CD8-positive, alpha-beta memory T cell (primary cell): ENCODE measurements around the gene FBXW5. TPM values are rescaled to one million over a fixed set of nuclear protein-coding genes. Genes with fewer than 3 reads are reported as not detected.

Experiments
- CTCF ChIA-PET: fragments of 350-600 bp; sonication (Branson Sonifier 250); formaldehyde crosslinking; loops from one replicate; lab custom pipeline; 2021; ENCODE audit warnings: antibody characterized with exemption; lab: Charles Lee
- POLR2A ChIA-PET: fragments of 350-600 bp; sonication (Branson Sonifier 250); formaldehyde crosslinking; loops from one replicate; lab custom pipeline; 2021; ENCODE audit warnings: antibody characterized with exemption; lab: Charles Lee
- DNase-seq, 5 donors: peaks; one replicate each; pipeline versions ENCODE4 v3.0.0 to v3.0.0-alpha.2; 2020 to 2022; ENCODE audit warnings: mixed read lengths in 1 of 5
- H3K27ac ChIP-seq: one replicate; pipeline ENCODE4 v1.7.0; 2013; ENCODE audit warnings: low read depth, mild to moderate bottlenecking, low read length, moderate library complexity
- H3K27me3 ChIP-seq: 2 replicates; pipeline ENCODE4 v1.7.0; 2013; ENCODE audit warnings: low read length, mild to moderate bottlenecking; ENCODE audit not compliant: insufficient read depth, poor library complexity, severe bottlenecking
- H3K36me3 ChIP-seq: 2 replicates; pipeline ENCODE4 v1.7.0; 2013; ENCODE audit warnings: mild to moderate bottlenecking, low read length, moderate library complexity; ENCODE audit not compliant: insufficient read depth
- H3K4me1 ChIP-seq: 2 replicates; pipeline ENCODE4 v1.7.0; 2013; ENCODE audit warnings: mild to moderate bottlenecking, low read length, moderate library complexity; ENCODE audit not compliant: insufficient read depth
- H3K4me3 ChIP-seq: 2 replicates; pipeline ENCODE4 v1.7.0; 2013; ENCODE audit warnings: mild to moderate bottlenecking, low read length
- H3K9me3 ChIP-seq: 2 replicates; pipeline ENCODE4 v1.7.0; 2013; ENCODE audit warnings: mild to moderate bottlenecking, low read length
- H3K27ac Mint-ChIP-seq, 8 donors: one replicate each; pipeline ENCODE4 v1.8.0; 2020 to 2021; ENCODE audit warnings: mixed read lengths in 8 of 8, mild to moderate bottlenecking in 6 of 8, inconsistent platforms in 3 of 8, moderate library complexity in 3 of 8
- H3K27me3 Mint-ChIP-seq, 2 donors: one replicate each; pipeline ENCODE4 v1.8.0; 2020 to 2021; ENCODE audit warnings: mixed read lengths in 2 of 2, mild to moderate bottlenecking in 1 of 2, moderate library complexity in 1 of 2
- H3K36me3 Mint-ChIP-seq, 3 donors: one replicate each; pipeline ENCODE4 v1.8.0; 2020 to 2021; ENCODE audit warnings: mixed read lengths in 3 of 3, inconsistent platforms in 1 of 3, mild to moderate bottlenecking in 1 of 3
- H3K4me1 Mint-ChIP-seq, 3 donors: one replicate each; pipeline ENCODE4 v1.8.0; 2020 to 2021; ENCODE audit warnings: mixed read lengths in 3 of 3, inconsistent platforms in 1 of 3, mild to moderate bottlenecking in 1 of 3
- H3K4me3 Mint-ChIP-seq, 7 donors: one replicate each; pipeline ENCODE4 v1.8.0; 2020 to 2021; ENCODE audit warnings: mixed read lengths in 7 of 7, mild to moderate bottlenecking in 6 of 7, moderate library complexity in 4 of 7, inconsistent platforms in 2 of 7
- H3K9me3 Mint-ChIP-seq, 5 donors: one replicate each; pipeline ENCODE4 v1.8.0; 2020 to 2022; ENCODE audit warnings: mixed read lengths in 5 of 5, mild to moderate bottlenecking in 3 of 5, moderate library complexity in 2 of 5, inconsistent platforms in 1 of 5
- polyA plus RNA-seq: library from polyadenylated mRNA; unstranded; fragments of 300-500 nt; fragmentation: Illumina TruSeq; gene quantifications from one replicate; pipeline ENCODE4 v1.2.3, GENCODE V29; 2021
- total RNA-seq, 2 experiments: library from RNA; stranded (reverse); gene quantifications; one replicate each; pipeline ENCODE4 v1.2.3, GENCODE V29; 2021

FBXW5 gene
- total and polyA plus RNA-seq, 3 experiments from 2014 or later = 104 to 163 (median 105) TPM

DNA sequence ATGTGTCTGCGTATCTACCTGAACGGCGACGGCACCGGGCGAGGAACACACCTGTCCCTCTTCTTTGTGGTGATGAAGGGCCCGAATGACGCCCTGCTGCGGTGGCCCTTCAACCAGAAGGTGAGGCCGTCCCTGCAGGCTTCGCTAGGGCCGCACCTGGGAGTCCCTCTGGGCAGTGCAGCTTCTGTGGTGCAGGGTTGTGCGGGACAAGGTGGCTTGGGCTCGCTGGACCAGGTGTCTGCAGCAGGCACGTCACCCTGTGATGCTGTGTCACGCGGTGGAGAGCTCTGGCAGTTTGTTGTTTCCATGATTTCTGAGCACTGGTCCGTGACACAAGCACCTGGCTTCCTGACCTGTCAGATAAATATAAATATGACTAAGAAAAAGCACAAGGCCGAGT lies 20.7 kb downstream of the FBXW5 start:
- Mint-ChIP-seq H3K27ac (no peak overlapping the region), H3K4me3 (no peak overlapping the region)

DNA sequence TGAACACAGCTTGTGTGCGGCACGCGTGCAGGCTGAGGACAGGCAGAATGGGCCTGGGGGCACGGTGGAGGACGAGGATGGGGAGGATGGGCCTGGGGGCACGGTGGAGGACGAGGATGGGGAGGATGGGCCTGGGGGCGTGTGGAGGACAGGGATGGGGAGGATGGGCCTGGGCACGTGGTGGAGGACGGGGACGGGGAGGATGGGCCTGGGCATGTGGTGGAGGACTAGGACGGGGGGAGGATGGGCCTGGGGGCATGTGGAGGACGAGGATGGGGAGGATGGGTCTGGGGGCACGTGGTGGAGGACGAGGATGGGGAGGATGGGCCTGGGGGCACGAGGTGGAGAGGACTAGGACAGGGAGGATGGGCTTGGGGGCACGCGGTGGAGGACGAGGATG lies 22.0 kb downstream of the FBXW5 start:
- Histone ChIP-seq H3K4me1 (no peaks in the 10 kb centered on the region), H3K9me3 (no peaks in the 10 kb centered on the region), H3K27me3 (no peaks in the 10 kb centered on the region), H3K27ac (no peak overlapping the region), H3K4me3 (no peak overlapping the region), H3K36me3 (peaks cover 27% of the 10 kb centered on the region)
- Mint-ChIP-seq H3K27ac (peak overlapping the region in 1 of 8 donors; percentile 82), H3K36me3 (peaks cover 0 to 64% (median 3%) of the 10 kb centered on the region in 3 donors), H3K4me1 (peaks cover 0 to 1% (median under 1%) of the 10 kb centered on the region in 3 donors), H3K9me3 (no peaks in the 10 kb centered on the region), H3K27me3 (no peaks in the 10 kb centered on the region), H3K4me3 (no peak overlapping the region)
- POLR2A ChIA-PET = interaction anchor here (0.7 kb wide), 1 partner anchor 134 kb away, joined by 7 read pairs; no protein-coding TSS in a partner anchor
- CTCF ChIA-PET = no interaction called here
- DNase-seq = no peak

More for the DNA sequence above, 20.7 kb downstream of the FBXW5 start:
- Mint-ChIP-seq H3K4me1 (peaks cover 0 to 5% (median 0%) of the 10 kb centered on the region in 3 donors), H3K27me3 (no peaks in the 10 kb centered on the region), H3K9me3 (no peaks in the 10 kb centered on the region), H3K36me3 (peaks cover 0 to 65% (median 8%) of the 10 kb centered on the region in 3 donors)
- Histone ChIP-seq H3K27me3 (no peaks in the 10 kb centered on the region), H3K27ac (no peak overlapping the region), H3K4me3 (no peak overlapping the region), H3K4me1 (no peaks in the 10 kb centered on the region), H3K9me3 (no peaks in the 10 kb centered on the region), H3K36me3 (peaks cover 23% of the 10 kb centered on the region)
- DNase-seq = no peak
- POLR2A ChIA-PET = no interaction called here
- CTCF ChIA-PET = no interaction called here

DNA sequence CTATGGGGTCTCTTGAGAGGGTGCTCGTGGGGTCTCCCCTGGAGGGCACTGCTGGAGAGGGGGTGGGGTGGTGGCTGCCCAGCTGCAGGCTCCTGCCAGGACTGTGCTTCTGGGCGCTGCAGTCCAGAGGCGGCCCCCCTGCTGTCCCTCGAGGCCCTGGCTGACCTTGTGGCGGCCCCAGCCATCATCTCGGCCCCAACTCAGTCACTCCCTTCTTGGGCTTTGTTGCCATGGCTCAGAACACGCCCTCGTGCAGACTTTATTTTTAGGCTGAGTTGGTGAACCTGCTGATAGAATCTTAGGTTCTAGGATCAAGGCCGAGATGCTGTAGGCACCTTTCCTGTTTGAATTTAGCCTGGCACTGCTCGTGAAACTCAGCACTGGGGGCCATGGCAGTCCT lies 22.8 kb downstream of the FBXW5 start:
- H3K9me3 ChIP-seq = no peaks in the 10 kb centered on the region
- ChIA-PET CTCF (no interaction called here), POLR2A (interaction anchor here (0.5 to 0.7 kb wide), 2 partner anchors 22 to 135 kb away, joined by 3 to 7 read pairs; no protein-coding TSS in a partner anchor)
- H3K4me3 ChIP-seq = no peak overlapping the region
- DNase-seq = no peak
- no peaks in the 10 kb centered on the region for H3K9me3 Mint-ChIP-seq
- H3K27me3 ChIP-seq = no peaks in the 10 kb centered on the region
- H3K27ac Mint-ChIP-seq = peak overlapping the region in 1 of 8 donors; percentile 15
- H3K27ac ChIP-seq = no peak overlapping the region
- peaks cover 35% of the 10 kb centered on the region for H3K36me3 ChIP-seq
- H3K36me3 Mint-ChIP-seq = peaks cover 0 to 65% (median 3%) of the 10 kb centered on the region in 3 donors
- H3K4me3 Mint-ChIP-seq = no peak overlapping the region
- H3K4me1 ChIP-seq = no peaks in the 10 kb centered on the region
- H3K27me3 Mint-ChIP-seq = no peaks in the 10 kb centered on the region
- peaks cover 0 to 3% (median 0%) of the 10 kb centered on the region in 3 donors for H3K4me1 Mint-ChIP-seq

DNA sequence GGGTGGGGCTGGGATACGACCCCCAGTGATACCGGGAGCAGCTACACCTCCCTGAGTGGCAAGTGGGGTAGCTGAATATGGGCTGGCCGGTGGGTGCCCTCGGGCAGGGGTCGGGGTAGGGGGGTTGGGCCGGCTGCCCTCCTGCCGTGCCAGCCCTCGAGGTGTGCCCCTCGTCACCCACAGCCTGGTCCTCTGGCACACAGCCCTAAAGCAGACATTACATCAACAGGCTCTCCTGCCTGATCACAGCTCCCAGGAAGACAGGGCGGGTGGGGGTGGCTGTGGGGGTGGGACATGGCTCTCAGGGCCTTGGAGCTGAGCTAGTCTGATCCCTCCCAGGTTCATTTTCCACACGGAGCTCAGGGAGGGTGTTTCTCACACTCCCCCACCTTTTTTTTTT lies 23.2 kb downstream of the FBXW5 start:
- POLR2A ChIA-PET = interaction anchor here (0.5 kb wide), 2 partner anchors 22 to 44 kb away, joined by 3 read pairs; no protein-coding TSS in a partner anchor
- peaks cover 0 to 3% (median 0%) of the 10 kb centered on the region in 3 donors for H3K4me1 Mint-ChIP-seq
- H3K27ac Mint-ChIP-seq = no peak overlapping the region
- no peak overlapping the region for H3K27ac ChIP-seq
- peaks cover 36% of the 10 kb centered on the region for H3K36me3 ChIP-seq
- no peaks in the 10 kb centered on the region for H3K9me3 Mint-ChIP-seq
- H3K4me3 ChIP-seq = no peak overlapping the region
- H3K4me1 ChIP-seq = no peaks in the 10 kb centered on the region
- DNase-seq = no peak
- H3K9me3 ChIP-seq = no peaks in the 10 kb centered on the region
- H3K27me3 Mint-ChIP-seq = no peaks in the 10 kb centered on the region
- no peak overlapping the region for H3K4me3 Mint-ChIP-seq
- CTCF ChIA-PET = no interaction called here
- H3K27me3 ChIP-seq = no peaks in the 10 kb centered on the region
- H3K36me3 Mint-ChIP-seq = peaks cover 0 to 65% (median 3%) of the 10 kb centered on the region in 3 donors

DNA sequence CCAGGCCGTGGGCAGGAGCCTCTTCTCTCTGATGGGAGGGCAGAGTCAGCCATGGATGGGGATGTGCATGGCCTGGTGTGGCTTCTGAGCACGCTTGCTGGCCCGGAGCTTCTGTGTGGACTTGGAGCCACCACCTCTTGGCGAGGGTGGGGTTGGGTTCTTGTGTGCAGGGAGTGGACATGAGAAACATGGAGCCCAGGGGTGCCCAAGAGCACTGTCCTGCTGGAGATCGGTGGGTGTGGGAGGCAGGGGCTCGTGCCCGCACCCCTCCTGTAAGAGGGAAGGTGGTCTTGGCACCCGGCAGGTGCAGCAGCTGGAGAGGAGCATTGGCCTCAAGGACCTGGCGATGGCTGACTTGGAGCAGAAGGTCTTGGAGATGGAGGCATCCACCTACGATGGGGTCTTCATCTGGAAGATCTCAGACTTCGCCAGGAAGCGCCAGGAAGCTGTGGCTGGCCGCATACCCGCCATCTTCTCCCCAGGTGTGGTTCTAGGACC lies 23.8 kb downstream of the FBXW5 start:
- DNase-seq = no peak
- Histone ChIP-seq H3K9me3 (no peaks in the 10 kb centered on the region), H3K27ac (no peak overlapping the region), H3K27me3 (no peaks in the 10 kb centered on the region), H3K36me3 (peaks cover 36% of the 10 kb centered on the region), H3K4me1 (no peaks in the 10 kb centered on the region), H3K4me3 (no peak overlapping the region)
- H3K27me3 Mint-ChIP-seq = no peaks in the 10 kb centered on the region
- H3K4me1 Mint-ChIP-seq = peaks cover 0 to 5% (median 0%) of the 10 kb centered on the region in 3 donors
- ChIA-PET CTCF (no interaction called here), POLR2A (interaction anchor here (0.5 kb wide), 1 partner anchor 43 kb away, joined by 3 read pairs; no protein-coding TSS in a partner anchor)
- no peak overlapping the region for H3K4me3 Mint-ChIP-seq
- no peaks in the 10 kb centered on the region for H3K9me3 Mint-ChIP-seq
- H3K27ac Mint-ChIP-seq = peak overlapping the region in 1 of 8 donors; percentile 55
- peaks cover 0 to 68% (median 5%) of the 10 kb centered on the region in 3 donors for H3K36me3 Mint-ChIP-seq

DNA sequence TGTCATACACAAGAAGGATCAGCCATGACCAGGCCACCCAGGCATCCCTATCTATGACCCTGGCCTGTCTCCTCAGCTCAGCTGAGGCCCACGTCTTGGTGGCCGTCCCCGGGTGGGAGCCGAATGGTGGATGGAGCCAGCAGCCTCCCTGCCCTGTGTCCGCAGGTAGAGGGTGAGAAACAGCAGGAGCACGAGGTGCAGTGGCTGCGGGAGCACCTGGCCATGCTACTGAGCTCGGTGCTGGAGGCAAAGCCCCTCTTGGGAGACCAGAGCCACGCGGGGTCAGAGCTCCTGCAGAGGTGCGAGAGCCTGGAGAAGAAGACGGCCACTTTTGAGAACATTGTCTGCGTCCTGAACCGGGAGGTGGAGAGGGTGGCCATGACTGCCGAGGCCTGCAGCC lies 24.5 kb downstream of the FBXW5 start:
- CTCF ChIA-PET = interaction anchor here (0.7 to 1.5 kb wide), 4 partner anchors 18 to 116 kb away, joined by 3 to 5 read pairs (median 4); no protein-coding TSS in a partner anchor
- H3K27ac Mint-ChIP-seq = peak overlapping the region in 3 of 8 donors; percentile 17 to 91 (median 47)

DNA sequence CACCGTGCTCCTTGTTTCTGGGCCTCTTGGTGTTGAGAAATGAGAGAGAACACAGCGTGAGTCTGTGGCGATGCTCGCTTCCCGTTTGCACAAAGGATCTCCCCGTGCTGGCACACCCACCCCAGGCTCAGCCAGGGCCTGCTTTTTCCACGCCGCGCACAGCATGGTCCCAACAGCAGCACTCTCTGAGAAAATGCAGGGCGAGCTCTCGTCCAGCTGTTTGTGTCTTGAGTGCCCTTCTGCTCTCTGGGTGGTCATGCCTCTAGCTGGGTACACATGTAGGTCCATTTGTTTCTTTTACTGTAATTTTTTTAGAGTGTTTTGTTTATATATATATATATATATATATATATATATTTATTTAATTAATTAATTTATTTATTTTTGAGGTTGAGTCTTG lies 26.6 kb downstream of the FBXW5 start:
- Histone ChIP-seq H3K27me3 (no peaks in the 10 kb centered on the region), H3K4me3 (no peak overlapping the region), H3K36me3 (peaks cover 41% of the 10 kb centered on the region), H3K27ac (no peak overlapping the region), H3K4me1 (no peaks in the 10 kb centered on the region), H3K9me3 (no peaks in the 10 kb centered on the region)
- no peak for DNase-seq
- H3K36me3 Mint-ChIP-seq = peaks cover 4 to 67% (median 12%) of the 10 kb centered on the region in 3 donors
- POLR2A ChIA-PET = no interaction called here
- no peak overlapping the region for H3K4me3 Mint-ChIP-seq
- H3K27ac Mint-ChIP-seq = peak overlapping the region in 2 of 8 donors; percentile 73
- no peaks in the 10 kb centered on the region for H3K9me3 Mint-ChIP-seq
- peaks cover 0 to 6% (median 0%) of the 10 kb centered on the region in 3 donors for H3K4me1 Mint-ChIP-seq
- CTCF ChIA-PET = interaction anchor here (1.6 to 1.7 kb wide), 2 partner anchors 13 to 129 kb away, joined by 3 to 5 read pairs; partner anchors contain the start of gene NPDC1
- no peaks in the 10 kb centered on the region for H3K27me3 Mint-ChIP-seq

More for the DNA sequence above, 24.5 kb downstream of the FBXW5 start:
- H3K36me3 ChIP-seq = peaks cover 41% of the 10 kb centered on the region
- Mint-ChIP-seq H3K27me3 (no peaks in the 10 kb centered on the region), H3K9me3 (no peaks in the 10 kb centered on the region), H3K4me3 (no peak overlapping the region), H3K4me1 (peaks cover 0 to 6% (median 0%) of the 10 kb centered on the region in 3 donors), H3K36me3 (peaks cover 0 to 70% (median 9%) of the 10 kb centered on the region in 3 donors)
- H3K27ac ChIP-seq = no peak overlapping the region
- no peak overlapping the region for H3K4me3 ChIP-seq
- no peak for DNase-seq
- no peaks in the 10 kb centered on the region for H3K4me1 ChIP-seq
- no peaks in the 10 kb centered on the region for H3K9me3 ChIP-seq
- H3K27me3 ChIP-seq = no peaks in the 10 kb centered on the region
- POLR2A ChIA-PET = no interaction called here
